GM06990 (cell line): ENCODE measurements around the gene CACNA1D.

Experiments used
- DNase-seq: peaks from one replicate; pipeline ENCODE4 v3.0.0-alpha.2; 2011; ENCODE audit not compliant: insufficient read length; ENCODE audit errors: extremely low read depth
- H3K27me3 ChIP-seq: replicated peaks from 2 replicates; pipeline ENCODE4 v1.6.0; 2011; ENCODE audit warnings: low read length; ENCODE audit not compliant: control insufficient read depth, insufficient read depth
- H3K36me3 ChIP-seq: 2 replicates; pipeline ENCODE4 v1.5.1; 2011; ENCODE audit warnings: low read length; ENCODE audit not compliant: control insufficient read depth, insufficient read depth
- H3K4me3 ChIP-seq: replicated peaks from 2 replicates; pipeline ENCODE4 v1.5.1; 2011; ENCODE audit warnings: low read depth, mild to moderate bottlenecking, control low read depth, low read length
- CTCF ChIP-seq: IDR thresholded peaks from 2 replicates; pipeline ENCODE4 v1.5.1; 2011; ENCODE audit warnings: low read length, control low read depth, mild to moderate bottlenecking, inconsistent platforms; ENCODE audit not compliant: insufficient read depth, poor library complexity, severe bottlenecking

Gene CACNA1D

GRCh38 chr3:53671961-53672299 is 177.5 kb downstream of the CACNA1D start:
- H3K4me3 ChIP-seq = no peak overlapping the region
- DNase-seq = no peak
- no peaks in the 10 kb centered on the region for H3K27me3 ChIP-seq
- H3K36me3 ChIP-seq = no peaks in the 10 kb centered on the region
- no peak for TF ChIP-seq CTCF

GRCh38 chr3:53672981-53673380 is 178.6 kb downstream of the CACNA1D start:
- DNase-seq = no peak
- no peak for TF ChIP-seq CTCF

GRCh38 chr3:53673722-53674350 is 179.4 kb downstream of the CACNA1D start:
- DNase-seq = no peak
- TF ChIP-seq CTCF = no peak
- H3K27me3 ChIP-seq = no peaks in the 10 kb centered on the region

More at GRCh38 chr3:53672981-53673380, 178.6 kb downstream of the CACNA1D start:
- H3K4me3 ChIP-seq = no peak overlapping the region
- no peaks in the 10 kb centered on the region for H3K27me3 ChIP-seq
- H3K36me3 ChIP-seq = no peaks in the 10 kb centered on the region

GRCh38 chr3:53674582-53674981 is 180.2 kb downstream of the CACNA1D start:
- DNase-seq = no peak
- H3K4me3 ChIP-seq = no peak overlapping the region
- no peaks in the 10 kb centered on the region for H3K27me3 ChIP-seq
- no peaks in the 10 kb centered on the region for H3K36me3 ChIP-seq
- no peak for TF ChIP-seq CTCF

More at GRCh38 chr3:53673722-53674350, 179.4 kb downstream of the CACNA1D start:
- Histone ChIP-seq H3K4me3 (no peak overlapping the region), H3K36me3 (no peaks in the 10 kb centered on the region)

- DNase-seq = no peak
- TF ChIP-seq CTCF = no peak
- Histone ChIP-seq H3K4me3 (no peak overlapping the region), H3K36me3 (no peaks in the 10 kb centered on the region), H3K27me3 (no peaks in the 10 kb centered on the region)
Measured at GRCh38 chr3:53675022-53675697, 180.7 kb downstream of the CACNA1D start.
